Measurements from ENCODE around the gene PLCL1.

The PLCL1 gene

GRCh38 chr2:197929886-197930227 is 125.5 kb downstream of the PLCL1 start:
- no peak for DNase-seq

GRCh38 chr2:197930570-197931278 is 126.3 kb downstream of the PLCL1 start:
- DNase-seq = no peak

GRCh38 chr2:197931661-197932312 is 127.4 kb downstream of the PLCL1 start:
- DNase-seq = no peak

- DNase-seq = no peak
Observed at GRCh38 chr2:197932374-197932773, 128.0 kb downstream of the PLCL1 start.

GRCh38 chr2:197934261-197934933 is 130.0 kb downstream of the PLCL1 start:
- DNase-seq = no peak

- no peak for DNase-seq
Observed at GRCh38 chr2:197934934-197935289, 130.5 kb downstream of the PLCL1 start.

- DNase-seq = no peak
Observed at GRCh38 chr2:197937814-197938213, 133.4 kb downstream of the PLCL1 start.

- no peak for DNase-seq
Observed at GRCh38 chr2:197938555-197938954, 134.2 kb downstream of the PLCL1 start.

GRCh38 chr2:197939787-197940186 is 135.4 kb downstream of the PLCL1 start:
- DNase-seq = no peak

- DNase-seq = no peak
Observed at GRCh38 chr2:197940382-197940781, 136.0 kb downstream of the PLCL1 start.

GRCh38 chr2:197941715-197942114 is 137.3 kb downstream of the PLCL1 start:
- no peak for DNase-seq

GRCh38 chr2:197943731-197944130 is 139.3 kb downstream of the PLCL1 start:
- no peak for DNase-seq

GRCh38 chr2:197944416-197945096 is 140.2 kb downstream of the PLCL1 start:
- DNase-seq = no peak

- peak; percentile 1 for DNase-seq
Observed at GRCh38 chr2:197946562-197946961, 142.2 kb downstream of the PLCL1 start.

- DNase-seq = no peak
Observed at GRCh38 chr2:197947219-197947757, 142.9 kb downstream of the PLCL1 start.

GRCh38 chr2:197949224-197949623 is 144.8 kb downstream of the PLCL1 start:
- no peak for DNase-seq

- DNase-seq = no peak
Observed at GRCh38 chr2:197950006-197950405, 145.6 kb downstream of the PLCL1 start.

GRCh38 chr2:197950724-197951123 is 146.3 kb downstream of the PLCL1 start:
- DNase-seq = no peak

GRCh38 chr2:197952540-197953202 is 148.3 kb downstream of the PLCL1 start:
- no peak for DNase-seq

- DNase-seq = no peak
Observed at GRCh38 chr2:197954328-197954727, 149.9 kb downstream of the PLCL1 start.

GRCh38 chr2:197958592-197959150 is 154.3 kb downstream of the PLCL1 start:
- no peak for DNase-seq

GRCh38 chr2:197959383-197959782 is 155.0 kb downstream of the PLCL1 start:
- DNase-seq = no peak

GRCh38 chr2:197960786-197961185 is 156.4 kb downstream of the PLCL1 start:
- no peak for DNase-seq
